Esophagus squamous epithelium (tissue), 4 donors: ENCODE data around the gene SLC41A3.

ENCODE experiments used
- POLR2A ChIP-seq, 4 donors: fragments of 450-650 bp; IDR thresholded peaks; one replicate each; pipeline ENCODE4 v1.6.1; 2017; ENCODE audit warnings: antibody characterized with exemption in 4 of 4, mild to moderate bottlenecking in 4 of 4, moderate library complexity in 3 of 4
- TF ChIP-seq, protein P1 (sequence below), 6 experiments: fragments of 450-650 bp in 4 of 6; fragments of 200-600 bp in 2 of 6; sonication (generic) in 2 of 6; IDR thresholded peaks; one replicate each; pipeline ENCODE4 v1.5.1; 2016 to 2019; ENCODE audit warnings: antibody characterized with exemption in 6 of 6, mild to moderate bottlenecking in 4 of 6, moderate library complexity in 4 of 6

DNA sequence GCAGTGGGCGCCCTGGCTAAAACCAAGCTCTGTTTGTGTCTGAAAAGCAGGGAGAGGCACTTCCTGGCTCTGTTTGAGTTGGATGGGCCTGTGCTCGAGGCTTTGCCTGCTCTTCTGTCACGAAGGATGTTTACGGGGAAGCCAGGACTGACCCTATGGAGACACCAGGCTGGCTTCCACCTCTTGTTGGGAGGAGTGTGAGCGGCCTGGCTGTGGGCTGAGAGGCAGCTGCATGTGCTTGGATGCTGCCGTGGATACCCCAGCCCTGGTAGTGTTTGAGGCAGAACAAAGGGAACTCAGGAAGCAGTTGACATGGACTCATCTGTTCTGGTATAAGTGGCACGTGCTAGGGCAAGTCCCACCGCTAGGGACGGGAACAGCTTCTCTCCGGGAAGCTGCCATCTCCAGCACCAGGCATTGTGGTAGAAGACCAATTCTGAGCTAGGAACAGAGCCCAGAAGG is 17.6 kb upstream of the SLC41A3 start:
- TF ChIP-seq, protein P1, sequence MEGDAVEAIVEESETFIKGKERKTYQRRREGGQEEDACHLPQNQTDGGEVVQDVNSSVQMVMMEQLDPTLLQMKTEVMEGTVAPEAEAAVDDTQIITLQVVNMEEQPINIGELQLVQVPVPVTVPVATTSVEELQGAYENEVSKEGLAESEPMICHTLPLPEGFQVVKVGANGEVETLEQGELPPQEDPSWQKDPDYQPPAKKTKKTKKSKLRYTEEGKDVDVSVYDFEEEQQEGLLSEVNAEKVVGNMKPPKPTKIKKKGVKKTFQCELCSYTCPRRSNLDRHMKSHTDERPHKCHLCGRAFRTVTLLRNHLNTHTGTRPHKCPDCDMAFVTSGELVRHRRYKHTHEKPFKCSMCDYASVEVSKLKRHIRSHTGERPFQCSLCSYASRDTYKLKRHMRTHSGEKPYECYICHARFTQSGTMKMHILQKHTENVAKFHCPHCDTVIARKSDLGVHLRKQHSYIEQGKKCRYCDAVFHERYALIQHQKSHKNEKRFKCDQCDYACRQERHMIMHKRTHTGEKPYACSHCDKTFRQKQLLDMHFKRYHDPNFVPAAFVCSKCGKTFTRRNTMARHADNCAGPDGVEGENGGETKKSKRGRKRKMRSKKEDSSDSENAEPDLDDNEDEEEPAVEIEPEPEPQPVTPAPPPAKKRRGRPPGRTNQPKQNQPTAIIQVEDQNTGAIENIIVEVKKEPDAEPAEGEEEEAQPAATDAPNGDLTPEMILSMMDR (IDR thresholded peaks at IDR 0.05) = no peak
- TF ChIP-seq POLR2A (IDR thresholded peaks at IDR 0.05) = no peak
